Fibroblast of lung (primary cell): Measurements from ENCODE around the gene DISP3.

ENCODE experiments used
- EZH2 ChIP-seq: IDR thresholded peaks from 2 replicates; pipeline ENCODE4 v1.5.1; 2012; ENCODE audit warnings: low read length, control low read depth, mild to moderate bottlenecking; ENCODE audit errors: missing control alignments
- TF ChIP-seq, protein P1 (sequence below), 2 donors: IDR thresholded peaks in 1 of 2; conservative IDR thresholded peaks in 1 of 2; 1 replicate in 1 of 2; 2 replicates in 1 of 2; pipeline ENCODE4 v1.5.1; 2011 to 2012; ENCODE audit warnings: low read length in 2 of 2, control low read depth in 1 of 2, inconsistent platforms in 1 of 2, low read depth in 1 of 2, mild to moderate bottlenecking in 1 of 2

DNA sequence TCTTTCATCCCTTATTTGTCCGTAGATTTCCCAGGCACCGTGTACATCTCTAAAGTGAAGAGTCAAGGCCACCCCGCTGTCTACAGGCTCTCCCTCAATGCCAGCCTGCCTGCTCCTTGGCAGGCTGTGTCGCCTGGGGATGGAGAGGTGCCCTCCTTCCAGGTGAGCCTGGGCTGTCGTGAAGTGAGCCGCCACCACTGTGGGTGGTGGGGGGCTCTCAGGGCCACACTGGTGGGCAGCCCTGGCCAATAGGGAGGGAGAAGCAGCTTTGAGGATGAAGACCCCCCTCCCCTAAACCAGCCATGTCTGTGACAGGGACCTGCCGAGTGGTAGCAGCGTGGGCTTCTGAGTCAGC lies 46.2 kb downstream of the DISP3 start:
- TF ChIP-seq, protein P1, sequence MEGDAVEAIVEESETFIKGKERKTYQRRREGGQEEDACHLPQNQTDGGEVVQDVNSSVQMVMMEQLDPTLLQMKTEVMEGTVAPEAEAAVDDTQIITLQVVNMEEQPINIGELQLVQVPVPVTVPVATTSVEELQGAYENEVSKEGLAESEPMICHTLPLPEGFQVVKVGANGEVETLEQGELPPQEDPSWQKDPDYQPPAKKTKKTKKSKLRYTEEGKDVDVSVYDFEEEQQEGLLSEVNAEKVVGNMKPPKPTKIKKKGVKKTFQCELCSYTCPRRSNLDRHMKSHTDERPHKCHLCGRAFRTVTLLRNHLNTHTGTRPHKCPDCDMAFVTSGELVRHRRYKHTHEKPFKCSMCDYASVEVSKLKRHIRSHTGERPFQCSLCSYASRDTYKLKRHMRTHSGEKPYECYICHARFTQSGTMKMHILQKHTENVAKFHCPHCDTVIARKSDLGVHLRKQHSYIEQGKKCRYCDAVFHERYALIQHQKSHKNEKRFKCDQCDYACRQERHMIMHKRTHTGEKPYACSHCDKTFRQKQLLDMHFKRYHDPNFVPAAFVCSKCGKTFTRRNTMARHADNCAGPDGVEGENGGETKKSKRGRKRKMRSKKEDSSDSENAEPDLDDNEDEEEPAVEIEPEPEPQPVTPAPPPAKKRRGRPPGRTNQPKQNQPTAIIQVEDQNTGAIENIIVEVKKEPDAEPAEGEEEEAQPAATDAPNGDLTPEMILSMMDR (conservative IDR thresholded peaks at IDR 0.05 in 1 of 2, IDR thresholded peaks at IDR 0.05 in 1 of 2; ENCODE audit: low read depth in 1 of 2, low read length in 2 of 2): no peak
- TF ChIP-seq EZH2: no peak
